ENCODE data around the gene ARMC5.

The ARMC5 gene

GRCh38 chr16:31507929-31508705 is 48.8 kb downstream of the ARMC5 start, which contains the start of gene RUSF1:
RUSF1 (minus strand) TSS chr16:31508391; CDS start chr16:31508373, 18 bp downstream.
- no peak for FAIRE-seq
- no peak for TF ChIP-seq CTCF (IDR thresholded peaks at IDR 0.05; ENCODE audit: insufficient read depth, missing control alignments)
- DNase-seq (ENCODE audit: insufficient read length, low spot score) = peak; percentile 82

- TF ChIP-seq CTCF (IDR thresholded peaks at IDR 0.05; ENCODE audit: insufficient read depth, missing control alignments) = no peak
- DNase-seq (ENCODE audit: insufficient read length, low spot score) (no peak), FAIRE-seq (no peak)
Observed at GRCh38 chr16:31508706-31509195, 49.5 kb downstream of the ARMC5 start.

GRCh38 chr16:31513126-31513525 is 53.8 kb downstream of the ARMC5 start:
- FAIRE-seq (no peak), DNase-seq (ENCODE audit: insufficient read length, low spot score) (no peak)
- TF ChIP-seq CTCF (IDR thresholded peaks at IDR 0.05; ENCODE audit: insufficient read depth, missing control alignments) = no peak

GRCh38 chr16:31513884-31514283 is 54.6 kb downstream of the ARMC5 start:
- no peak for TF ChIP-seq CTCF (IDR thresholded peaks at IDR 0.05; ENCODE audit: insufficient read depth, missing control alignments)
- DNase-seq (ENCODE audit: insufficient read length, low spot score) (no peak), FAIRE-seq (no peak)

Measured in D721Med (cell line).